Measurements from ENCODE around the gene JAZF1.

Gene JAZF1

GRCh38 chr7:28165261-28165660 is 15.3 kb downstream of the JAZF1 start:
- DNase-seq: no peak

DNA sequence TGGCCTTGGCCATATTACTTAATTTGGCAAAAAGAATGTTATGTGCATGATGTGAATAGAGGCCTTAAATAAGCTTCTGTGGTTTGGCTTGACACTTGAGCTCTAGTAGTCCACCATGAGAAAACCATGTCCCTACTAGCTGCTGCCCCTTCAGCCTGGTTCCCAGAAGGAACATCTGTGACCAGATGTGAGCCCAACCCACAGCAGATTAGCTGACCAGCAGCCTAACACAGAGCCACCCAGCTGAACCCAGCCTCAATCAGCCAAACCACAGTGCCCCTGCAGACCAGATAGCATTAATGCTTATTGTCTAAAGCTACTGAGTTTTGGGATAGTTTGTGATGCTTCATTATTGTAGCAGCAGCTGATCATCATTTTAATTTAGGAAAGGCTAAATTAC is 16.6 kb downstream of the JAZF1 start:
- DNase-seq: no peak

- no peak for DNase-seq
Observed at GRCh38 chr7:28161331-28161730, 19.3 kb downstream of the JAZF1 start.

DNA sequence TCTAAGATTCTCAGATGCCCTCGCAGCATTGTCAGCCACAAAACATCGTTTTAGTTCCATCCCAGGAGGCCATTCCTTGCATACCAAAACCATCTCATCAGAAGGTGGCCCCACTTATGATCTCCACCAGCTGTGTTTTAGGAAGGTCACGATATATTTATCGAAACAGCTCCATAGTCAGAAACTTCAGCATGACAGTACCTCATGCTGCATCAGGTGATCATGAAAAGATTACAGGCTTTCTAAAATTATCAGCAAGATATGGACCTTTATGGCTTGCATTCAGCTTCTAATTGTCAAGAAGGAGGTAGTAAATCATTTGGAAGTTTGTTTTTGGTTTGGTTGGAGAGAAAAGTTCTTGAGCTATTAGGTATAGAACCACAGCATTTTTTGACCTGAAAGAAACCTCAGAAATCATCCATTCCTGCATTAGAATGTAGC is 20.0 kb downstream of the JAZF1 start:
- DNase-seq: no peak

DNA sequence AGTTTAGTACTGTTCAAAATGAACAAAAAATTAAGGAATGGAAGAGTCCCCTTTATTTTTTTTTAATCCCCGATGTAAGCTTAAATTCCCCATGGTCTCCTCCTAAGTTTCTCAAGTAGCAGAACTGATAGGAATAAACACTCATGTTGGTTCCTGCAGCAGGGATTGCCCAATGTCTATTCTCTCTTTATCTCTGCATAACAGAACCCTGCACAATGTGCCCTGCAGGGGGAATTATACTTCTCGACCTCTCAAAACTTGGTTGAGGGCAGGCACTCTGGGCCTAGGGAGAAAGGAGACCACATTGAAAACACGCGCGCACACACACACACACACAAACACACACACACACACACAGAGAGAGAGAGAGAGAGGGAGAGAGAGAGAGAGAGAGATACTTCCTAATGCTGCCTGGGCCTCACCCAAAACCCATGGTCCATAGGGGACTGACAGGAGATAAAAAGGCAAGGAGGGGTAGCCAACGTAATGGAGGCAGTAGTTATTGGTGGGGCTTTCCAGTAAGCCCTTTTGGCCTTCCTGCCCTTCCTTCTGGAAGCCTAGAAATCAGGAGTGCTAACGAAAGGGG is 22.7 kb downstream of the JAZF1 start:
- no peak for DNase-seq

- no peak for DNase-seq
Observed at GRCh38 chr7:28157076-28157745, 23.4 kb downstream of the JAZF1 start.

DNA sequence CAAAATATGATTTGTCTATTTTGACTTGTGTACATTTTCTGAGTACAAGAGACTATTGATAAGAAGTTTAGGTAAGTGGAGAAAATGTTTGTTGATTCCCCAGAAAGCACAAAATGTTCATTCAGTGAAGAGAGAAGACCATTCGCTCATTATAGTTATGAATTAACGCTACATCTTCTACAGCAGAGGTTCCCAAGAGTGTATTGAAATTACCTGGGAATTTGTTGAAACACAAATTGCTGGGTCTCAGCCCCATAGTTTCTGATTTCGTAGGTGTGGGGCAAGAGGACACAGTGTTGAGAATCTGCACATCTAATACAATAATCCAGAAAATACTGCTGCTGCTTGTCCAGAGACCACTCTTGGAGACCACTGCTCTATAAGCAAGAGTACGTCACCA is 24.2 kb downstream of the JAZF1 start:
- DNase-seq: no peak

DNA sequence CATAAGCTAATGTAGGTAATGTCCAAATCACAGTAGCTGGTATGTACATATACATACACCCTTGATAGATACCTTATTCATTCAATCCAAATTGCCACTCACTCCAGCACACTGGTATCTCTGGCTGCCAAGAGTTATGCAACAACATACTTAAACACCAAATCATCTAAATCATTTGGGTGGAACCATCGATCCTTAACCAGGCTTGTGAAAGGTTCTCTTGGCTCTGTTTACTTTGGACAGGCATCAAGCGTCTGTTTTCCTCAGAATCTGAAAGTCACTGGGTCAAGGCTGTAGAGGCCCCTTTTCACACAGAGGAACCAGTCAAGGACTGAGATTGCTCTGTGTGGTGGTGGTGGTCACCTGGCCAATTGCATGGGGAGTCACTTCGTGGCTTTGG is 24.6 kb downstream of the JAZF1 start:
- no peak for DNase-seq

DNA sequence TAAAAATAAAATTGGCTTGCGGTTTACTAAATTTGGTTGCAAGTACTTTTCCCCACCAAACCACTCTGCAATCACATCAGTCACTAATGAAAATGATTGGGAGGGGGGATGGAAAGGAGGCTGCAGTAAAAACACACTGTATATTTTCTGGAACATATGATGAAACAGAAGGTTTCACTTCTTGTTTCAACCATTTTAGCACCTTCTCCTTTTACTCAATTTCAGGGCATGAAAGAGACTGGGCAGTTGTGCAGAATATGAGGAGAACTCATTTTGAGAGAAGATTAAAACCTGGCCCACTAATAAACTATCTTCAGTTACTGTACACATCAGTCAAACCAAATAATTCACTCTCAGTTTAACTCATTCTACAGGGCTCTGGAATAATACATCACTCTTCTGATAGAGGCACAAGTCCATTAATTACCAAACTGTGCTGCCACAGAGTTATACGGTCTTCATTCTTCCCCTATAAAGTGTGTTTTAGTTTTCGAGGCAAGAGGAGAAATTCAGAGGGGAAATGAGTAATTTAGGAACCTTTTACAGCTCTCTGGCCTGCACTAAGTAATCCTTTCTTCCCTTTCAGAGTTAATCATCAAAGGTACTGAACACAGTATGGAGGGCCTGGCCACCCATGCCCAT is 25.5 kb downstream of the JAZF1 start:
- DNase-seq: no peak

- DNase-seq: no peak
Observed at GRCh38 chr7:28152594-28152993, 28.0 kb downstream of the JAZF1 start.

- no peak for DNase-seq
Observed at GRCh38 chr7:28151965-28152364, 28.6 kb downstream of the JAZF1 start.

GRCh38 chr7:28149291-28150101 is 31.1 kb downstream of the JAZF1 start:
- no peak for DNase-seq

- no peak for DNase-seq
Observed at GRCh38 chr7:28145931-28146330, 34.7 kb downstream of the JAZF1 start.

GRCh38 chr7:28145090-28145626 is 35.4 kb downstream of the JAZF1 start:
- no peak for DNase-seq

- no peak for DNase-seq
Observed at GRCh38 chr7:28144266-28144665, 36.3 kb downstream of the JAZF1 start.

- DNase-seq: no peak
Observed at GRCh38 chr7:28142650-28143049, 37.9 kb downstream of the JAZF1 start.

GRCh38 chr7:28140979-28141378 is 39.6 kb downstream of the JAZF1 start:
- DNase-seq: no peak

- DNase-seq: no peak
Observed at GRCh38 chr7:28138837-28139236, 41.8 kb downstream of the JAZF1 start.

DNA sequence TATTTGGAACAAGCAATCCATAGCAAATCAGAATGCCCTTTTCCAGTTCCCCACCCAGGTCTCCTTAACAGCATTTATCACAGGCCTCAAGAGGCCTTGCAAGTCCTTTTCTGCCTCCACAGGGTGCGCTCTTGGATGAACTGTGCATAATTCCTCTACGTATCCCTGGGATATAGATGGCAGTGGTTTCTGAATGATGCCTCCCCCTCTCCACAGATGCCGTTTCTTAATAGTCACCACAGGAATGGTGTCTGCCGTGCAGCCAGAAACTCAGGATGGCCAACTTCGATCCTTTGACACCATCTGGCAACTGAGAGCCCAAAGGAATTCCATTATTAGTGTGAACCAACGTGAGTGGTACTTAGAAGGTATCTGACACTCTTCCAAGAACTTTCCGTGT is 43.1 kb downstream of the JAZF1 start:
- no peak for DNase-seq

DNA sequence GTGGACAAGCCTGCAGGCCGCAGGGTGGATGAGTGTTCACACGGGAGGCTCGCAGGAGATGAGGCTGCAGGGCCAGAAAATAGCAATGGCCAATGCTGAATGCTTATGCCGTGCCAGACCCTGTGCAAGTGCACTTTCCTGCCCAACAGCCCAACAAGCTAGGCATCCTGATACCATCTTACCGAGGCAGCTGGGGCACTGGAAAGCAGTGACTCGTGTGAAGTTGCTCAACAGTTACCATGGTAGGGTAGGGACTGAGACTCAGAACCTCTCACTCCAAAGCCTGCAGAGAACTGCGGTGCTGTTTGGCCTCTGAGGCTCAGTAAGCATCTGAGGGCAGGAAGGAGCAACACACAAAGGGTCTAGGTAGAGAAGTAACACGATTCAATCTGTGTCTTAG is 43.7 kb downstream of the JAZF1 start:
- DNase-seq: no peak

- DNase-seq: no peak
Observed at GRCh38 chr7:28136420-28136819, 44.2 kb downstream of the JAZF1 start.

DNA sequence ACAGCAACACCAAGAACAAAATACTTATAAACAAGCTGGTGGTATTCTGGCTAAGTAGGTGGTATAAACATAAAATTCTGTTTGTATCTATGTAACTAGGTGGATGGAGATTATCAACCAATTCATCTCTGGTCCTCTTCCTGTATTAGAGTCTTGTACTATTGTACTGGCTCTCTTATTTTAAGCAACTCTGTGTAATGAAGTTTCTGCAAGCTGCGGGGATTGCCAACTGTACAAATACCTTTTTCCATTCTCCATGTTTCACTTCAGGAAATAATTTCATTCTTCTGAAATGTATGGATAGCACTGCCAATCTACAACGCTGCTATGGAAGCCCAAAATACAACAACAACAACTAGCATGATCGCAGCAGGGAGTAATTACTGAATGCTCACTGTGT is 44.8 kb downstream of the JAZF1 start:
- DNase-seq: no peak

GRCh38 chr7:28135315-28135714 is 45.3 kb downstream of the JAZF1 start:
- no peak for DNase-seq

Data from NCI-H524 treated with DMSO at 0.1 percent for 48 hours (cell line).